ENCODE measurements around the gene PPP1R1A. TPM values are rescaled to one million over a fixed set of nuclear protein-coding genes. Genes with fewer than 3 reads are reported as not detected.

The PPP1R1A gene
- total RNA-seq, 1 experiment from 2014 or later = 0.43 TPM

DNA sequence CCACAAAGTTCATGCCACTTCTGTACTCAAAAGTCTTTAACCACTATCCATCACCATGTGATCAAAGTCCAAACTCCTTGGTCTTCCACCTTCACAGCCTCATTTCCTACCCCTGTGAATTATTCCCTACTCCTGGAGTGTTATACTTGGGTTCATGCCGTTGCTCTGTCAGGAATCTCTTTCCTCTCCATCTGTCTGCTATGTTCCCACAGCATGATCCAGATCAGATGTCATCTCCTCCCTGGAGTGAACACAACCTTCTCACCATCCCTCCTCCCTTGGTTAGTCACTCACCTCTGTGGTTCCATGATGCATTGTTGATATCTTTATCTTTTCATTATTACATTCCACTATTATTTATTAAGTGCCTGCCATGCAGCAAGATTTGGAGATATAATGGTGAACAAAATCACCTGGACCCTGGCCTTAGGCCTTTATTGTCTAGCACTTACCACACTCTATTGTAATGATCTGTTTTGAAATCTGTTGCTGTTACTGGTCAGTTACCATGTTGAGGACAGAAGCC is 23.8 kb upstream of the PPP1R1A start:
- Mint-ChIP-seq H3K9me3 (ENCODE audit: unreplicated experiment) (no peaks in the 10 kb centered on the region), H3K36me3 (ENCODE audit: insufficient read depth, unreplicated experiment) (peaks cover 4% of the 10 kb centered on the region), H3K27ac (ENCODE audit: unreplicated experiment) (no peak overlapping the region), H3K4me3 (ENCODE audit: unreplicated experiment) (no peak overlapping the region), H3K4me1 (ENCODE audit: low read depth, unreplicated experiment) (peaks cover 6% of the 10 kb centered on the region), H3K27me3 (ENCODE audit: insufficient read depth, unreplicated experiment) (peaks cover 31% of the 10 kb centered on the region)
- Histone ChIP-seq H3K27me3 (replicated peaks; ENCODE audit: control insufficient read depth, insufficient read depth, low read length) (peaks cover 2% of the 10 kb centered on the region), H3K4me1 (no peaks in the 10 kb centered on the region), H3K9me3 (no peaks in the 10 kb centered on the region), H3K36me3 (ENCODE audit: control insufficient read depth, insufficient read depth, low read length) (no peaks in the 10 kb centered on the region), H3K4me3 (ENCODE audit: low read depth, low read length) (no peak overlapping the region)
- ChIA-PET POLR2A (no interaction called here), CTCF (no interaction called here)
- BruUV-seq (replicated peaks) = no TSS peak
- no peak for TF ChIP-seq CTCF (IDR thresholded peaks at IDR 0.05; ENCODE audit: insufficient read depth in 1 of 2, low read depth in 1 of 2, low read length in 1 of 2, severe bottlenecking in 1 of 2, unreplicated experiment in 1 of 2)
- intact Hi-C loops (cut with micrococcal nuclease; ENCODE audit: unreplicated experiment) = no loop called here
- no peak for DNase-seq

DNA sequence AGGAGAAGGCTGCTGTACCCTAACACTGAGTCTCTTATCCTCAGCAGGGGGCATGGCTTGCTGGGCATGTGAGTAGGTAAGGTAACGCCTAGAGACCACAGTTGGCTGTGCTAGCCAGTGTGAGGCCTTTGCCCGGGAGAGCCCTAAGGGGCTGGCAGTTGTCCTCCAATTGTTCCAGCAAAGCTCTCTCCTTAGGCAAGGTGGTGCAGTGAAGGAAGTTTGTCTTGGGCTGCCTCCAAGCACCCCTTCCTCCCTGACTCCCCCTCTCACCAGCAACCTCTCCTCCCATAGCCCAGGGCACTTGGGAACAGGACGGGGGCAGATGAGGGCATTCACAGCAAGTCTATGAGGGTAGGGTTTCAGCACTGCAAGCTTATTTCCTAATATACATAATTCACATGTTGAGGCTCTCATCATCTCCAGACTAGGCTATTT is 23.3 kb upstream of the PPP1R1A start:
- ChIA-PET POLR2A (no interaction called here), CTCF (no interaction called here)
- Mint-ChIP-seq H3K27ac (ENCODE audit: unreplicated experiment) (no peak overlapping the region), H3K4me1 (ENCODE audit: low read depth, unreplicated experiment) (peaks cover 6% of the 10 kb centered on the region), H3K36me3 (ENCODE audit: insufficient read depth, unreplicated experiment) (peaks cover 4% of the 10 kb centered on the region), H3K27me3 (ENCODE audit: insufficient read depth, unreplicated experiment) (peaks cover 27% of the 10 kb centered on the region), H3K9me3 (ENCODE audit: unreplicated experiment) (no peaks in the 10 kb centered on the region), H3K4me3 (ENCODE audit: unreplicated experiment) (no peak overlapping the region)
- TF ChIP-seq CTCF (IDR thresholded peaks at IDR 0.05; ENCODE audit: insufficient read depth in 1 of 2, low read depth in 1 of 2, low read length in 1 of 2, severe bottlenecking in 1 of 2, unreplicated experiment in 1 of 2) = no peak
- intact Hi-C loops (cut with micrococcal nuclease; ENCODE audit: unreplicated experiment) = no loop called here
- Histone ChIP-seq H3K9me3 (no peaks in the 10 kb centered on the region), H3K36me3 (ENCODE audit: control insufficient read depth, insufficient read depth, low read length) (no peaks in the 10 kb centered on the region), H3K27me3 (replicated peaks; ENCODE audit: control insufficient read depth, insufficient read depth, low read length) (peaks cover 2% of the 10 kb centered on the region), H3K4me1 (no peaks in the 10 kb centered on the region), H3K4me3 (ENCODE audit: low read depth, low read length) (no peak overlapping the region)
- no peak for DNase-seq
- no TSS peak for BruUV-seq (replicated peaks)

- peaks cover 21% of the 10 kb centered on the region for H3K27me3 Mint-ChIP-seq (ENCODE audit: insufficient read depth, unreplicated experiment)
- no peaks in the 10 kb centered on the region for H3K4me1 ChIP-seq
- POLR2A ChIA-PET = no interaction called here
- no peak overlapping the region for H3K4me3 ChIP-seq (ENCODE audit: low read depth, low read length)
- no peak for TF ChIP-seq CTCF (IDR thresholded peaks at IDR 0.05; ENCODE audit: insufficient read depth in 1 of 2, low read depth in 1 of 2, low read length in 1 of 2, severe bottlenecking in 1 of 2, unreplicated experiment in 1 of 2)
- no peak overlapping the region for H3K4me3 Mint-ChIP-seq (ENCODE audit: unreplicated experiment)
- no peaks in the 10 kb centered on the region for H3K9me3 ChIP-seq
- no peaks in the 10 kb centered on the region; the same call in none of the 2 replicates for H3K27me3 ChIP-seq (replicated peaks; ENCODE audit: control insufficient read depth, insufficient read depth, low read length)
- peaks cover 4% of the 10 kb centered on the region for H3K36me3 Mint-ChIP-seq (ENCODE audit: insufficient read depth, unreplicated experiment)
- no peaks in the 10 kb centered on the region for H3K36me3 ChIP-seq (ENCODE audit: control insufficient read depth, insufficient read depth, low read length)
- intact Hi-C loops (cut with micrococcal nuclease; ENCODE audit: unreplicated experiment) = no loop called here
- H3K9me3 Mint-ChIP-seq (ENCODE audit: unreplicated experiment) = no peaks in the 10 kb centered on the region
- CTCF ChIA-PET = no interaction called here
- BruUV-seq (replicated peaks) = no TSS peak
- peaks cover 6% of the 10 kb centered on the region for H3K4me1 Mint-ChIP-seq (ENCODE audit: low read depth, unreplicated experiment)
- H3K27ac Mint-ChIP-seq (ENCODE audit: unreplicated experiment) = no peak overlapping the region
- DNase-seq = no peak
Observed at GRCh38 chr12:54608769-54609168, 20.3 kb upstream of the PPP1R1A start.
